AG04449 (cell line): ENCODE measurements around the gene C3orf38.

ENCODE experiments used
- CTCF ChIA-PET: fragments of 350-600 bp; formaldehyde crosslinking; extraction: SDS; loops from one replicate; lab custom pipeline; 2021; ENCODE audit warnings: antibody characterized with exemption; lab: Yijun Ruan, JAX
- POLR2A ChIA-PET: fragments of 400-600, 350-600 bp; formaldehyde crosslinking; extraction: SDS; loops from one replicate; lab custom pipeline; 2020; ENCODE audit warnings: antibody characterized with exemption, inconsistent platforms; lab: Yijun Ruan, JAX
- DNase-seq: peaks from one replicate; pipeline ENCODE4 v3.0.0-alpha.2; 2010; ENCODE audit warnings: low read depth, low spot score
- H3K4me3 ChIP-seq: 2 replicates; pipeline ENCODE4 v1.5.1; 2011; ENCODE audit warnings: low read depth, mild to moderate bottlenecking, control low read depth, low read length
- TF ChIP-seq, protein P1 (sequence below): IDR thresholded peaks from one replicate; pipeline ENCODE4 v1.5.1; 2011; ENCODE audit warnings: mild to moderate bottlenecking, moderate library complexity, low read length, control low read depth, inconsistent platforms; ENCODE audit not compliant: insufficient read depth; ENCODE audit errors: missing control alignments

The C3orf38 gene

DNA sequence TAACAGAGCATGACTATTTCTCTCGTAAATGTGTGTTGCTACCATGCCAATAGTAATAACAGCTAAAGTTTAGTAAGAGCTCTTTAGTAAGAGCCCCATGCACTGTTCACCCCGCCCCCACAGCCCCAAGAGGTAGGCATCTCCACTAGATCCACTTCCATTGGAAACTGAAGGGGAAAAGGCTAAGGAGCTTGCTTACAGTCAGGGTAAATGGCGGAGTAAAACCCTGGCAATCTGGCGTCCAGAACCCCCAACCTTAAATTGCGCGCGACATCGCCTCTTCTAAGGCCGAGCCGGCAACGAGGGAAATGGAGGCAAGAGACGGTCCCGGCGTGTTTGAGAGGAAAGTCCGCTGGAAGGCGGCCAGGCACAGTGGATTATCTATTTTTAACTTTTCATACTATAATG, 654 bp upstream of the C3orf38 start:
- DNase-seq: no peak
- peak overlapping the region; percentile 95 for H3K4me3 ChIP-seq
- TF ChIP-seq, protein P1, sequence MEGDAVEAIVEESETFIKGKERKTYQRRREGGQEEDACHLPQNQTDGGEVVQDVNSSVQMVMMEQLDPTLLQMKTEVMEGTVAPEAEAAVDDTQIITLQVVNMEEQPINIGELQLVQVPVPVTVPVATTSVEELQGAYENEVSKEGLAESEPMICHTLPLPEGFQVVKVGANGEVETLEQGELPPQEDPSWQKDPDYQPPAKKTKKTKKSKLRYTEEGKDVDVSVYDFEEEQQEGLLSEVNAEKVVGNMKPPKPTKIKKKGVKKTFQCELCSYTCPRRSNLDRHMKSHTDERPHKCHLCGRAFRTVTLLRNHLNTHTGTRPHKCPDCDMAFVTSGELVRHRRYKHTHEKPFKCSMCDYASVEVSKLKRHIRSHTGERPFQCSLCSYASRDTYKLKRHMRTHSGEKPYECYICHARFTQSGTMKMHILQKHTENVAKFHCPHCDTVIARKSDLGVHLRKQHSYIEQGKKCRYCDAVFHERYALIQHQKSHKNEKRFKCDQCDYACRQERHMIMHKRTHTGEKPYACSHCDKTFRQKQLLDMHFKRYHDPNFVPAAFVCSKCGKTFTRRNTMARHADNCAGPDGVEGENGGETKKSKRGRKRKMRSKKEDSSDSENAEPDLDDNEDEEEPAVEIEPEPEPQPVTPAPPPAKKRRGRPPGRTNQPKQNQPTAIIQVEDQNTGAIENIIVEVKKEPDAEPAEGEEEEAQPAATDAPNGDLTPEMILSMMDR: no peak
- CTCF ChIA-PET: interaction anchor here (1.2 to 3.4 kb wide), 3 partner anchors 11 to 36 kb away, joined by 3 to 13 read pairs (median 7); no protein-coding TSS in a partner anchor
- POLR2A ChIA-PET: interaction anchor here (1.7 kb wide), 1 partner anchor 12 kb away, joined by 5 read pairs; no protein-coding TSS in a partner anchor

DNA sequence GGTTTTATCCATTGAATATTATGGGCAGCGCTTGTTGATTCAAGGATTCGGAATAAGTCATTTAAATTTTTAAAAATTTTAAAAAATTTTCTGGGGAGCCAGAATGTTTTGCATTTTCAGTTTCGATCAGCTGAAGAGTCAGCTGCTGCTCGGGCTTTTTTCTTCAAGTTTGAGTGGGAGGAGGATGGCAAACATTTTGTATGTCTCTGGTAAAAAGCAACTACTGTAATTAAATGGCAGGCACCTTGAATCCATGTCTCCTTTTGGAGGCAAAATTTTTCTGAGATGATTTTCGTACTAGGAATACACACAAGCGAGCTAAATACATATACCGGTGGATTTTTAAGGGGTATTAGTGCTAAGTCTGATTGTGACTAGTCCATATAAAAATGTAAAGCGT, 612 bp downstream of the C3orf38 start:
- POLR2A ChIA-PET: interaction anchor here (1.7 kb wide), 1 partner anchor 11 kb away, joined by 5 read pairs; no protein-coding TSS in a partner anchor
- TF ChIP-seq, protein P1: no peak
- CTCF ChIA-PET: interaction anchor here (1.9 to 3.4 kb wide), 3 partner anchors 12 to 890 kb away, joined by 6 to 13 read pairs (median 7); no protein-coding TSS in a partner anchor
- peak overlapping the region; percentile 95 for H3K4me3 ChIP-seq
- no peak for DNase-seq

DNA sequence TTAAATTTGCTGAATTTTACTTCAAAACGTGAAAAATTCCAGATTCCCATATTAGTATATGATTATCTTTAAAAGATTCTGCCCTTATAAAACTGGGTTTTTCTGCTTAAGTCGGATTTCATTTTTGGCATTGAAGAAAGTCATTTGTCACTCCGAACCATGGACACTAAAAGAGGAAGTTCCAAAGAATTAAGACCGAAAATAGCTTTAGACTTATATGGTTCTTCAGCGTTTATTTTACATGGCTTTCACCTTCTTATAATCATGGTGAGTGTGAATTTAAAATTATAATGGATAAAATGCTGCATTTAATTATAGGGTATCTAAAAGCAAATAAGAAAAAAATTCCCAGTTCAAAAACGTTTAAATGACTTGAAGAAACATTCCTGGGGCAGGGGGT, 1.0 kb downstream of the C3orf38 start:
- TF ChIP-seq, protein P1: no peak
- DNase-seq: no peak
- H3K4me3 ChIP-seq: peak overlapping the region; percentile 95
- ChIA-PET POLR2A (interaction anchor here (1.7 kb wide), 1 partner anchor 11 kb away, joined by 5 read pairs; no protein-coding TSS in a partner anchor), CTCF (interaction anchor here (1.9 to 3.4 kb wide), 3 partner anchors 12 to 891 kb away, joined by 6 to 13 read pairs (median 7); no protein-coding TSS in a partner anchor)

DNA sequence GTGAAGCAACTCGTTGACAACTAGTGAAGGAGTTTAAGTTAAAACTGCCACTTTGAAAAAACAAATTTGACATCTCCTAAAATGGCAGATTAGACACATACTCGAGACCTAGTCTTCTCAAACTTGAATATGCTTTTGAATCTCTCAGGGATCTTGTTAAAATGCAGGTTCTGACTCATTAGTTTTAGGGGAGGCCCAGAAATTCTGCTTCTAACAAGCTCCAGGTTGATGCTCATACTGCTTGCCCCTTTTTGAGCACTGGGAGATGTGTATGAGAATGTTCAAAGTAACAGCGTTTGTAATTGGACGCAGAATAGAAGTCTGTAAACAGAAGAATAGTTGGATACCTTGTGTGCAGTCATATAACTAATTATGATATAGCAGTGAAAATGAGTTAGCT, 1.6 kb downstream of the C3orf38 start:
- ChIA-PET POLR2A (no interaction called here), CTCF (interaction anchor here (1.9 to 3.4 kb wide), 3 partner anchors 10 to 891 kb away, joined by 5 to 13 read pairs (median 6); no protein-coding TSS in a partner anchor)
- peak overlapping the region; percentile 95 for H3K4me3 ChIP-seq
- TF ChIP-seq, protein P1: no peak
- DNase-seq: no peak

DNA sequence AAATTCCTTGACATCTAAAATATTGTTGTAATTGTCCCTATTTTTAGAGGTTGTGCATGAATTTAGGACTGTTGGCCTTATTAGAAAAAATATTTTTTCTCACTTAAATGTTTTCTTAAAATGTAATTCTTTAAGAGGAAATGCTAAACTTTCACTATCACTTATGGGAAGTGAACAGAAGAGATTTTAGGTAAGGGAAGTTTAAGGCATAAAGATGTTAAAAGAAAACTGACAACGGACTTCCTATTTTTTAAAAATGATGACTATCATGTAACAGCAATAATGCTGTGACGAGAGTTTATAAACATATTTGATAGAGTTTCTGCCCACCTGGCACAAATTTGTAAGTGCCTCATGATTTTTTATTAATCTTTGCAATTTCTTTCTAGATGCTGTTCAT, 3.1 kb downstream of the C3orf38 start:
- ChIA-PET POLR2A (no interaction called here), CTCF (interaction anchor here (1.9 kb wide), 1 partner anchor 8 kb away, joined by 5 read pairs; no protein-coding TSS in a partner anchor)
- no peak for DNase-seq
- H3K4me3 ChIP-seq: no peak overlapping the region
- TF ChIP-seq, protein P1: no peak

DNA sequence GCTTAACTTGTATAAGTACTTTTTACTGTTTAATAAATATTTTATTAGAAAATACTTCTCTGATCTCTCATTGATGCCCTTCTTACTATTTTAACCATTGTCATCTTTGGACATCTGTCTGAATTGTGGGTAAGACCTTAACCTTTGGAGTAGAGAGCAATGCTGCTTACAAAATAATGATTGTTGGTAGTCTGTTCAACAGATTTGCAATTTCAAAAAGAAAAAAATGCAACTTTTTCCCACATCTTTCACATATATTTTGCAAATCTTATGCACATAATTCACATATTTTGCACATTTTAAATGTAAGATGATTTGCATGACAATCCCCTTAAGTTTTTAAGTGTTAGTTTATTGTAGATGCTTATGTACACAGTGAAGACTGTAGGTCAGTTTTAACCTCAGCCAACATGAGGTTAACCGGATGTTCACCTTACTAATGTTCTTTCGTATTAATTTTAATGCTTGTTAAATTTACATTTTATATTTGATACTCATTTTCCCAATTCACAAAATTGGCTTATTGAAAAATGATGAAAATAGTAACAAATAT, 16.7 kb downstream of the C3orf38 start:
- no peak for DNase-seq
- ChIA-PET CTCF (interaction anchor here (0.6 kb wide), 1 partner anchor 14 kb away, joined by 5 read pairs; no protein-coding TSS in a partner anchor), POLR2A (no interaction called here)
- no peak overlapping the region for H3K4me3 ChIP-seq
- TF ChIP-seq, protein P1: no peak
